ENCODE data around the gene FRMD4B. TPM values are rescaled to one million over a fixed set of nuclear protein-coding genes. Genes with fewer than 3 reads are reported as not detected.

Gene FRMD4B
- total and polyA plus RNA-seq, 2 donors (not counting 3 experiments of a cell fraction or from before 2014, with no cell fraction given), result 66.4 to 89.7 TPM

GRCh38 chr3:69352305-69353087 is 33.4 kb downstream of the FRMD4B start:
- H4K20me1 ChIP-seq (replicated peaks; ENCODE audit: control insufficient read depth, extremely low read depth, insufficient read depth, low read length), result peaks cover 8% of the 10 kb centered on the region

DNA sequence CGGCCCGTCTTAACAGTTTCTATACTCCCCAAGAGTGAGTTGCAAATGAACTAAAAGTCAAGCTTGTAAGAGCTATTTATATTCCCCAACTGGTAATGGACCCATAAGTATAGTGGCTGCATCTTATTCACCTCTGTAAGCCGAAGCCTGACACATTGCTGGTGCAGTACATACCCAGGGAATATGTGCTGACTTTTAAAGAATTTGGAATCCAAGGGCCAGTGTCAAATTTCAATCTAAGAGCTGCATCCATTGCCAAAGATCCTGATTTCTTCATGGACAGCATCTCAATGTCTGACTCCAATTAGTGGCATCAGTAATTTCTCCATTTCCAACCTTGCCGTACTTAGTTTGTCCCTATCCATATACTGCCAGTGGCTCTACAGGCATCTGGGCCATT is 42.0 kb downstream of the FRMD4B start:
- peaks cover 14% of the 10 kb centered on the region for H4K20me1 ChIP-seq (replicated peaks; ENCODE audit: control insufficient read depth, extremely low read depth, insufficient read depth, low read length)
- FAIRE-seq (no peak), DNase-seq (ENCODE audit: low read depth, low spot score) (no peak)
- H3K27me3 ChIP-seq (ENCODE audit: control insufficient read depth in 2 of 2, insufficient read depth in 2 of 2, low read length in 2 of 2), result no peaks in the 10 kb centered on the region
- no peaks in the 10 kb centered on the region for H3K9me3 ChIP-seq (replicated peaks; ENCODE audit: control insufficient read depth, insufficient read depth, low read length)
- peaks cover 9% of the 10 kb centered on the region for H3K4me1 ChIP-seq (ENCODE audit: control insufficient read depth, extremely low read depth, insufficient read depth, low read length)
- no peak overlapping the region for H2AFZ ChIP-seq (ENCODE audit: low read depth, low read length)
- CTCF ChIA-PET, result interaction anchor here (1.9 kb wide), 1 partner anchor 66 kb away, joined by 10 read pairs; no protein-coding TSS in a partner anchor
- no peaks in the 10 kb centered on the region for H3K9me1 ChIP-seq (replicated peaks; ENCODE audit: control insufficient read depth, extremely low read depth, insufficient read depth, low read length)
- no peak overlapping the region for H3K4me3 ChIP-seq (replicated peaks in 1 of 3; ENCODE audit: insufficient read depth in 1 of 3, low read depth in 1 of 3, low read length in 3 of 3)
- H3K27ac ChIP-seq (ENCODE audit: insufficient read depth, low read depth, low read length), result no peak overlapping the region
- peaks cover 0 to 2% of the 10 kb centered on the region in 2 experiments for H3K36me3 ChIP-seq (ENCODE audit: control insufficient read depth in 2 of 2, extremely low read depth in 1 of 2, insufficient read depth in 2 of 2, low read length in 2 of 2)
- H3K4me2 ChIP-seq (ENCODE audit: insufficient read depth, low read length), result no peak overlapping the region
- no peak overlapping the region for H3K9ac ChIP-seq (replicated peaks; ENCODE audit: extremely low read depth, insufficient read depth, low read length)
- dilution Hi-C loops (cut with MboI; ENCODE audit: extremely low pct_ligation_motif_present, low sequenced_read_pairs) (no loop called here), intact Hi-C loops (cut with micrococcal nuclease) (no loop called here)
- POLR2A ChIA-PET, result no interaction called here
- TF ChIP-seq FOS (IDR thresholded peaks at IDR 0.05; ENCODE audit: borderline replicate concordance, insufficient read depth, low read length) (no peak), MYC (IDR thresholded peaks at IDR 0.05; ENCODE audit: low read depth, low read length) (no peak)
- H3K79me2 ChIP-seq (ENCODE audit: control insufficient read depth, insufficient read depth, low read length), result peaks cover 90% of the 10 kb centered on the region
- no TSS peak for BruUV-seq (replicated peaks)

More at GRCh38 chr3:69352305-69353087, 33.4 kb downstream of the FRMD4B start:
- no peak overlapping the region for H2AFZ ChIP-seq (ENCODE audit: low read depth, low read length)
- dilution Hi-C loops (cut with MboI; ENCODE audit: extremely low pct_ligation_motif_present, low sequenced_read_pairs), result no loop called here
- ChIA-PET POLR2A (no interaction called here), CTCF (interaction anchor here (1.1 to 2.4 kb wide), 5 partner anchors 12 to 34 kb away, joined by 3 to 10 read pairs (median 3); partner anchors contain the start of gene FRMD4B)
- no peaks in the 10 kb centered on the region for H3K27me3 ChIP-seq (ENCODE audit: control insufficient read depth in 2 of 2, insufficient read depth in 2 of 2, low read length in 2 of 2)
- TF ChIP-seq EZH2 (IDR thresholded peaks at IDR 0.05; ENCODE audit: borderline replicate concordance, low read depth, low read length, severe bottlenecking) (no peak), JUN (IDR thresholded peaks at IDR 0.05; ENCODE audit: borderline replicate concordance, insufficient read depth, insufficient read length, low read depth) (peak; percentile 52)
- no peaks in the 10 kb centered on the region for H3K9me1 ChIP-seq (replicated peaks; ENCODE audit: control insufficient read depth, extremely low read depth, insufficient read depth, low read length)
- intact Hi-C loops (cut with micrococcal nuclease), result loop anchor here (1.0 to 2.0 kb wide), 5 partner anchors 18 to 268 kb away; partner anchors contain the start of genes ARL6IP5 and FRMD4B
- DNase-seq (ENCODE audit: low read depth, low spot score) (peak; percentile 86), FAIRE-seq (peak; percentile 21)
- peaks cover 32% of the 10 kb centered on the region for H3K4me1 ChIP-seq (ENCODE audit: control insufficient read depth, extremely low read depth, insufficient read depth, low read length)
- H3K9me3 ChIP-seq (replicated peaks; ENCODE audit: control insufficient read depth, insufficient read depth, low read length), result no peaks in the 10 kb centered on the region
- H3K9ac ChIP-seq (replicated peaks; ENCODE audit: extremely low read depth, insufficient read depth, low read length), result peak overlapping the region; percentile 100
- H3K27ac ChIP-seq (ENCODE audit: insufficient read depth, low read depth, low read length), result peak overlapping the region; percentile 100
- no peaks in the 10 kb centered on the region for H3K36me3 ChIP-seq (ENCODE audit: control insufficient read depth in 2 of 2, extremely low read depth in 1 of 2, insufficient read depth in 2 of 2, low read length in 2 of 2)
- H3K4me2 ChIP-seq (ENCODE audit: insufficient read depth, low read length), result peak overlapping the region; percentile 100
- H3K79me2 ChIP-seq (ENCODE audit: control insufficient read depth, insufficient read depth, low read length), result peaks cover 47% of the 10 kb centered on the region
- peak overlapping the region; percentile 45 to 97 (median 88) for H3K4me3 ChIP-seq (replicated peaks in 1 of 3; ENCODE audit: insufficient read depth in 1 of 3, low read depth in 1 of 3, low read length in 3 of 3)
- BruUV-seq (replicated peaks), result TSS peak; percentile 95

Measured in endothelial cell of umbilical vein (primary cell).